GM13977 (cell line): Measurements from ENCODE around the gene CARD9.
"Not testable (repeated sequence)": the region's sequence is repeated elsewhere in the genome, so short reads cannot be mapped to it uniquely, and the experiment has no call there.

Experiments used
- DNase-seq: peaks from one replicate; pipeline ENCODE4 v3.0.0; 2012; ENCODE audit warnings: low spot score
- in situ Hi-C: fragments of 300-500 bp; cut with MboI; formaldehyde crosslinking; loops from one replicate; pipeline ENCODE4 v1.12.0; 2022; ENCODE audit warnings: low sequenced_read_pairs, low pct_unique_long_range_greater_than_20kb, mixed read lengths, inconsistent platforms; ENCODE audit not compliant: unreplicated experiment
- TF ChIP-seq, protein P1 (sequence below): IDR thresholded peaks from 2 replicates; pipeline ENCODE4 v1.5.1; 2012; ENCODE audit warnings: mild to moderate bottlenecking, control low read depth; ENCODE audit not compliant: insufficient read depth; ENCODE audit errors: extremely low read depth, missing control alignments

The CARD9 gene

DNA sequence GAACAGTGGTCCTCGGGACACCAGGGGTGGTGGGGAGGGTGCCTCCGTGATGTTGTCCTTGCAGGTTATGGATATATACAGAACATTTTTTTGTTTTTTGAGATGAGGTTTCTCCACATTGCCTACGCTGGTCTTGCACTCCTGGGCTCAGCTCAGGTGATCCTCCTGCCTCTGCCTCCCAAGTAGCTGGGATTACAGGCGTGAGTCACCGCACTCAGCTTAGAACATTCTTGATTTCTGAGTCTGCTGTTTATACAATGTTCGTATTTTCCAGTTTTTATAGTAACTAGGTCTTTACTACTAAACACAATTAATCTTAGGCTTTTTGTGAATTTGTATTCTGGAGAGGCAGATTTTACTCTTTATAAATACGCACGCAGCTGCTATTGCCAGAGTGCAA is 43.0 kb upstream of the CARD9 start:
- TF ChIP-seq, protein P1, sequence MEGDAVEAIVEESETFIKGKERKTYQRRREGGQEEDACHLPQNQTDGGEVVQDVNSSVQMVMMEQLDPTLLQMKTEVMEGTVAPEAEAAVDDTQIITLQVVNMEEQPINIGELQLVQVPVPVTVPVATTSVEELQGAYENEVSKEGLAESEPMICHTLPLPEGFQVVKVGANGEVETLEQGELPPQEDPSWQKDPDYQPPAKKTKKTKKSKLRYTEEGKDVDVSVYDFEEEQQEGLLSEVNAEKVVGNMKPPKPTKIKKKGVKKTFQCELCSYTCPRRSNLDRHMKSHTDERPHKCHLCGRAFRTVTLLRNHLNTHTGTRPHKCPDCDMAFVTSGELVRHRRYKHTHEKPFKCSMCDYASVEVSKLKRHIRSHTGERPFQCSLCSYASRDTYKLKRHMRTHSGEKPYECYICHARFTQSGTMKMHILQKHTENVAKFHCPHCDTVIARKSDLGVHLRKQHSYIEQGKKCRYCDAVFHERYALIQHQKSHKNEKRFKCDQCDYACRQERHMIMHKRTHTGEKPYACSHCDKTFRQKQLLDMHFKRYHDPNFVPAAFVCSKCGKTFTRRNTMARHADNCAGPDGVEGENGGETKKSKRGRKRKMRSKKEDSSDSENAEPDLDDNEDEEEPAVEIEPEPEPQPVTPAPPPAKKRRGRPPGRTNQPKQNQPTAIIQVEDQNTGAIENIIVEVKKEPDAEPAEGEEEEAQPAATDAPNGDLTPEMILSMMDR = no peak
- no peak for DNase-seq
- in situ Hi-C loops = no loop called here

DNA sequence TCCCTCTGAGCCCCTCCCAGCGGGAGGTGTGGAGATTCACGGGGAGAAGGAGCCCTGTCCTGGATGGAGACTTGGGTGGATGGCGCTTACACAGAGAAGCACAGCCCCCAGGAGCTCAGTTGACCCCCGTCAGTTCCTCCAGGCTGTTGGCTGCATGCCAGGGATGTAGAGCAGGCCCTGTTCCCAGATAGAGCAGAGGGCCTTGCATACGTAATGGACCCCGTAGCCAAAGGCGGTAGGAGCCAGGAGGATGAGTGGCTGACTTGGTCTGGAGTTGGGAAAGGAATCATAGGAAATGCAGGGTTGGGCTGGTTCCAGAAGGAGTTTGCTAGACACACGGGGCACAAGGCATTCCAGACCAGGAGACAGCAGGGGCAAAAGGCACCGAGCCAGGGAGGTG is 39.5 kb upstream of the CARD9 start:
- TF ChIP-seq, protein P1 = no peak
- in situ Hi-C loops = no loop called here
- DNase-seq = no peak

DNA sequence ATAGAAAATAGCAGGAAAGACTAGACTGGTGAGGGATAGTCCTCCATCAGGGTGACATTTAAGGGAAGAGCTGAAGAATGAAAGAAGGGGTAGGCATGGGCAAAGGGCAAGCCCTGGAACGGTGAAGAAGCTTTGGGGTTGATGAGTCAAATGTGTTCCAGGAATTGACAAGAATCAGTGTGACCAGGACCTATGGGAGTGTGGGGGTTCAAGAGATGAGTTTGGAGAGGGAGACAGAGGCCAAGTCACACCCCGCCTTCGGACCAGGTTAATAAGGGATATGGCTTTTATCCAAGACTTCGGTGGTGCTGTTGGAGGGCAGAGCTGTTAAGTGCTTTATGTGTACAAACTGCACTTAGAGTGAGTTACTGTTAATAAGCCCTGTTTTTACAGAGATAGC is 37.9 kb upstream of the CARD9 start:
- in situ Hi-C loops = no loop called here
- no peak for DNase-seq
- TF ChIP-seq, protein P1 = no peak

DNA sequence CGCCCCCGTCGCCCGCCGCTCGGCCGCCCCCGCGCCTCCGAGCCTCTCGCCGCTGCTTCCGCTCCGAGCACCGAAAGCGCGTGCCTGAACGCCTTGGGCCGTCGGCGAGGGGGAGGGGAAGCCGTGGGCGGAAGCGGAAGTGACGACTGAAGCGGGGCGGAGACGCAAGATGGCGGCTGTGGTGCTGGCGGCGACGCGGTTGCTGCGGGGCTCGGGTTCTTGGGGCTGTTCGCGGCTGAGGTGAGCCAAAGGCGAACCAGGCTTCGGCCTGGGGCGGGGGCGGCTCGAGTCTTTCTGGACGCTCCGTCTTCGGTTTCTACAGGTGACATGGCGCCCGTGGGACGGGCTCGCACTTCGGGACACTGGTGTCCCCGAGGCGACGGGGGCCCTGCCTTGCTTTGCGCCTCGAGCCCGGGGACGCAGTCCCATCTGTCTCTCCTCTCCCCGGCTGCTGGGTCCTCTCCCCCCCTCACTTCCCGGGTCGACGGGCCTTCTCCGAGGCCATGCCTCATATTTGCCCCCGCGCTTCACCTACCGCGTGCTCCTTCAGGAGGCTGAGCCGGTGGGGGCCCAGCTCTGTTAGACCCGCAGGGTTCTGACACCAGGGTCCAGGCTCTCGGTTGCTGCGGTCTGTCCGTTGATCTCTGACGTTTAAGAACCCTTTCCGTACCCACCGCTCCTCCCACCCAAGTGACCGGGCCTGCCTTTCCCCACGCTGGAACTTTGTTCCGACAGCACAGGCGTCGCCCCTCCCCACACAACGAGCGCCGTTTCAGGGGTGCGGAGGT is 37.2 kb upstream of the CARD9 start, which contains the start of the genes ENTR1 and PMPCA:
Gene ENTR1, minus strand, starts transcription at position 115 of the 788 bp plus-strand sequence. CDS start 217 bp downstream, outside the sequence.
Gene PMPCA, plus strand, starts transcription at position 159 of the 788 bp plus-strand sequence. Its CDS starts 11 bp downstream, at position 170.
- in situ Hi-C loops = no loop called here
- TF ChIP-seq, protein P1 = no peak
- peak; percentile 99 for DNase-seq

DNA sequence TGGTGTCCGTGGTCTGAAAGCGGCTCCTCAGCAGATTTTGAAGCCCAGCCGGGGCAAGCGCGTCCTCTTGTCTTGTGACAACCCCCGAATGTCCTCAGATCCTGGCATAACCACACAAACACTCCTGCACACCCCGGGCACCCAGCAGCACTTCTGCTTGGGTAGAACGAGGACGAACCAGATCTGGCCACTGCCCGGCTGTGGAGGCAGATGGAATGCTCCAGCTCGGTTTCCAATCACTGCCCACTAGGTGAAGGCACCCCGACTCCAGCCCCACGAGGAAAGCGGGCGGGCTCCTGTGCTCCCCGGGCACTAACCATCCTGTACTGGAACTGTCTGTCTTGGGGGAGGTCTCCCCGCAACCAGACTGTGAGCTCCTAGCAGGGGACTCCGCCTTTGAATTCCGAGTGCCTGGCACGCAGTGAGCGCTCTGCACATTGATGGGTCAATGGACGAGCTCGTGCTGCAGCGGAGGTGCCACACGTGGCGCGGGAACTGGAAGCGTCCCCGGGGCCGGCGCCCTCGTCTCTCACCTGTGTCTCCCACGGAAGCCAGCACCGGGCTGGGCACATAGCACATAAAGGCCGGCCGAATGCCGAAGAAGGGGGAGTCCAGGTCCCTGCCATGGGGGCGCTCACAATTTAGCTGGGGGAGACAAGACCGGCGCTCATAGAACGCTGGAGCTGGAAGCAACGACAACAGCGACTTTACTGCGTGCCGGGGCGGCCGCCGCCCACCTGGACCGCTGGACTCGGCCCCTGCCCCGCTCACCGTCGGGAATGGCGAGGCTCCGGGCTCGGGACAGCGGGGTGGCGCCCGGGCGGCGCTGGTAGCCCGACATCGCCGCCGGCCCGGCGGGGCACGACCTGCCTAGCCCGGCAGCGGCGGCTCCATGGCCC is 36.3 kb upstream of the CARD9 start:
- TF ChIP-seq, protein P1 = no peak
- DNase-seq = peak; percentile 67
- in situ Hi-C loops = no loop called here

DNA sequence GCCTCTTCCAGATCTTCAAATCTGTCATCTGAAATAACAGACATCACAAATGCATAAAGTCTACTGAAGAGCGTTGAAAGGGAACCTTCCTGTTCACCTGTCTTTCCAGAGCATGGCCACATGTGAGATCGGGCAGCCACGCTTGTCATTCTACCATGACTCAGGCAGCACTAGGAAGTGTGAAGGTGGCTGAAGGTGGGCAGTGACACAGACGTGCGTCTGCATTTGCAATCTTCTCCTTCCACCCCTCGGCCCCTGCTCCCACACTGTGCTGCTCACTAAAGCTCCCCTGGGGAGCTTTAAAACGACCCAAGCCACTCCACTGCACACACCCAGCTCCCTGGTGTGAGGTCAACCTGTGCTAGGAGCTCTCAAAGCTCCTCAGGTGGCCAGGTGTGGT is 34.4 kb upstream of the CARD9 start:
- in situ Hi-C loops = no loop called here

DNA sequence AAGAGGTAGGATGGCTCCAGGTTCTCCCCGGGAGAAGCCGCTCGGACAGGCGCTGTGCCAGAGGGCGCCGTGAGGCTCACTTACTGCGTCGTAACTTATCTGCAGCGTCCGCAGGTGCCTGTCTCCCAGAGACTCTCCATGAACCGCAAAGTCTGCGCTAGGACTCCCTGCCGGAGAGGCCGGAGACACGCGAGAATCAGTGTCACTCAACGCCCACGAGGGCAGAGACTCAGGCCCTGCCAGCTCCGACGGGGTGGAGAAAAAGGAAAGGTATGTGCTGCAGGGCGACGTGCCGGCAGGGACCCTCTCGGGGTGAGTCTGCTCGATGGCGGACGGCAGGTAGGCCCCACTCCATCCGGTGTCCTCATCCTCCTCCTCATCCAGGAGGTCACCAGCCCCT is 33.6 kb upstream of the CARD9 start:
- DNase-seq, in situ Hi-C loops: not testable (repeated sequence)

More for the DNA sequence above, 34.4 kb upstream of the CARD9 start:
- TF ChIP-seq, protein P1 = no peak
- DNase-seq = no peak

DNA sequence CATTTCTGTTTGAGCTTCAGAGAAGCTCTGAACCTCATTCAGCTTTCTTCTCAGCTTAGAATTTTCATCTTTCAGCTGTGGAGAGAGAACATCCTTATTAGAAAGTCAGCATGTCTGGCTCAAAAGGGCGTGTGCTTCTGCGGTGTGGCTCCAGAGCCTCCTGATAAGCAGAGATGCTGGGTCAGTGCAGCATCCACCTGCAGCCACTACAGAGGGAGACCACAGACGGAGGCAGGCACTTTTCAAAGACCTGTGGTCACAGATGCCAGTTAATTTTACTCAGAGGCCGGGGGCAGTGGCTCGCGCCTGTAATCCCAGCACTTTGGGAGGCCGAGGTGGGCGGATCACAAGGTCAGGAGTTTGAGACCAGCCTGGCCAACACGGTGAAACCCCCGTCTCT is 32.4 kb upstream of the CARD9 start:
- DNase-seq, in situ Hi-C loops: not testable (repeated sequence)
